NOMO-1 treated with DMSO at 0.1 percent for 48 hours (cell line): ENCODE results near the gene PEX12.
"Not testable (repeated sequence)": the region's sequence is repeated elsewhere in the genome, so short reads cannot be mapped to it uniquely, and the experiment has no call there.

Experiments used
- DNase-seq: peaks from one replicate; lab custom pipeline; 2025; ENCODE audit not compliant: unreplicated experiment; lab: John Stamatoyannopoulos, UW

Gene PEX12

DNA sequence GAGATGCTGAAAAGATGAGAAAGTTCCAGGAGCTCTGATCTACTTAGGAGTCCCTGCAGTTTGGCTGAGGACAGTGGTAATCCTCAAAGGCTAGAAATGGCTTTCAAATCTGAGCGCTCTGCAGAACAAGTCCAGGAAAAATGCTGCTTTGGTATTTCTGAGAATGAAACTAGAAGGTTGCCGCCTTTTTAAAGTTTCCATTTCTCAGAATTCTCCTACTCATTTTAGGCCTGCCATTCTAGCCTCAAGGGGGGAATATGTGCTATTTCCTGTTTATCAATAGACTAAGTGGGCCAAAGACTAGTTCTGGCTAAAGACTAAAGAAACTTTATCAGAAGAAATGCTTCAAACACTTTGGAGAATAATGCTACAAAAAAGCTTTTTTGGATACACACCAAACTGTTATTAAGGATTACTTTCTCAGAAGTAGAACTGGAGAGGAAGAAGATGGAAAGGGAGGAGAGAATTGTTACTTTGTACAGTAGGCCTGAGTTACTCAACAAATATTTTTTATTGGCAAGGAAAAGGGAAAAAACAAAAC is 40.7 kb downstream of the PEX12 start, which contains the start of gene SLFN12L:
SLFN12L (minus strand) TSS at position 78 of the 541 bp plus-strand sequence. CDS start 15,314 bp downstream, outside the sequence.
- no peak for DNase-seq

DNA sequence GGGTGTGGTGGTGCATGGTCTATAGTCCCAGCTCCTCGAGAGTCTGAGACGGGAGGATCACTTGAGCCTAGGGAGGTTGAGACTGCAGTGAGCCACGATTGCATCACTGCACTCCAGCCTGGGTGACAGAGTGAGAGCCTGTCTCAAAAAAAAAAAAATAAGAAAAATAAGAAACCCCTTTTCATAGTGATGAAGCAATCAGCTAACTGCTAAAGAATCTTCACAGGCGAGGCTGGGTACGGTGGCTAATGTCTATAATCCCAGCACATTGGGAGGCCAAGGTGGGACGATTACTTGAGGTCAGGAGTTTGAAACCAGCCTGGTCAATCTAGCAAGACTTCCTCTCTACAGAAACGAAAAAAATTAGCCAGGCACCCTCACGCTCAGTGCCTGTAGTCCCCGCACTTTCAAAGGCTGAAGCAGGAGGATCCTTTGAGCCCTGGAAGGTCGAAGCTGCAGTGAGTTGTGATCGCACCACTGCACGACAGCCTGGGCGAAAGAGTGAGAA is 41.7 kb downstream of the PEX12 start:
- DNase-seq, result no peak

DNA sequence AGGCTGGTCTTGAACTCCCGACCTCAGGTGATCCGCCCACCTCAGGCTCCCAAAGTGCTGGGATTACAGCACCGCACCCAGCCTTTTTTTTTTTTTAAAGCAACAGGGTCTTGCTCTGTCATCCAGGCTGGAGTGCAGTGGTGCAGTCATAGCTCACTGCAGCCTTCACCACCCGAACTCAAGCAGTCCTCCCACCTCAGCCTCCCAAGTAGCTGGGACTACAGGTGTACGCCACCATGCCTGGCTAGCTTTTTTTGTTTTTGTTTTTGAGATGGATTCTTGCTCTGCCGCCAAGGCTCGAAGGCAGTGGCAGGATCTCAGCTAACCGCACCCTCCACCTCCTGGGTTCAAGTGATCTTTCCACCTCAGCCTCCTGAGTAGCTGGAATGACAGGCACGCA is 43.0 kb downstream of the PEX12 start:
- DNase-seq, result not testable (repeated sequence)

DNA sequence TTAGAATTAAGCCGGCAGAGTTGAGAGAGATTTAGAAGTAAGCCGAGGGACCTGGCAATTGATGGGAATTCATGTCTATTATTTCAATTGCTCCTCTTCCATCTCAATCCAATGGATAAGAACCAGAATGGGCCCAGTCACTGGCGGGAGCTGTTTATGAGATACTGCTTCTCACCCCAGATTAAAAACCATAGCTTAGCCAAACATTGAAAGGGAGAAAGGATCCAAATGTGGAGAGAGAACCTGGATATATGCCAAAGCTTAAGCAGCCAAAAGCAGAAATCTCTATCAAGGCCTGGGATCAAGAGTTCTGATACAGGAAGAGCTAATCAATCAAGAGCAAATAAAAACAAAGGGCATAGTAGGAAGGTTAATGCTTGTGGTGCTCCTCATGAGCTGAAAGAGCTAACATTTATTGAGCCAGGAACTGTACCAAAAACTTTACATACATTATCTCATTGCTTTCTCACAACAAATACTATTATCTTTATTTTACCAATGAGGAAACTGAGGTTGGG is 43.7 kb downstream of the PEX12 start:
- no peak for DNase-seq

DNA sequence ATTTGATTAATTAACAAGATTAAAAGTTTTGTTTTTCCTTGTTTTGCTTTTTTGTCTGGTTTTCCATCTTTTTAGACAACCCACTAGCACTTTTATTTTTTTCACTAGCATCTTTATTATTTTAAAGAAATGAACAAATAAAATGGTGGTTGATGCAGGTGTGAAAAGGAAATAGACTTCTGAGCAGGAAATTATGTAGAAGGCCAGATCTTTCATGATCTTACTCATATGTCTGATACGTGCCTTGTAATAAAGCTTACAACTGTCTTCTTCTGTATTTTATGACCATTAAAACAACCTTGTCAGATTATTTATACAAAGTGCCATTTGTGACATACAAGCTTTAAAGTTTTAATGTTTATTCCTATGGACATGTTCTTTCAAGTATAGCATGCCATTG is 47.2 kb downstream of the PEX12 start:
- no peak for DNase-seq

DNA sequence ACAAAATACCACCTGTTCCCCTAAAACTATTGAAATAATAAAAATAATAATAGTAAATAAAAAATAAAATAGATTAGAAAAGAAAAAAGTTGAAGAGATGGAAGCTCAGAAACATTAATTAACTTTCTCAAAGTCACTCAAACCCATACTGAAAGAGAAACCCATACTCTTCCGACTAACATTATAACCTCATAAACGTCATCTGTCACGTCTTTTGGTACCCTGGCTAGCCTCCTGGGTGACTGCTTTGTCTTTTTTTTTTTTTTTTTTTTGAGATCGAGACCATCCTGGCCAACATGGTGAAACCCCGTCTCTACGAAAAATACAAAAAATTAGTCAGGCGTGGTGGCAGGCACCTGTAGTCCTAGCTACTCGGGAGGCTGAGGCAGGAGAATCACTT is 48.5 kb downstream of the PEX12 start:
- DNase-seq, result no peak

DNA sequence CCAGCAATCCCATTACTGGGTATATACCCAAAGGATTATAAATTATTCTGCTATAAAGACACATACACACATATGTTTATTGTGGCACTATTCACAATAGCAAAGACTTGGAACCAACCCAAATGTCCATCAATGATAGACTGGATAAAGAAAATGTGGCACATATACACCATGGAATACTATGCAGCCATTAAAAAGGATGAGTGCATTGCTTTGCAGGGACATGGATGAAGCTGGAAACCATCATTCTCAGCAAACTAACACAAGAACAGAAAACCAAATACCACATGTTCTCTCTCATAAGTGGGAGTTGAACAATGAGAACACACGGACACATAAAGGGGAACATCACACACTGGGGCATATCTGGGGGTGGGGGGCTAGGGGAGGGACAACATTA is 49.0 kb downstream of the PEX12 start:
- DNase-seq, result not testable (repeated sequence)
